BE2C (cell line): ENCODE measurements around the gene ING2.

Source experiments
- DNase-seq: peaks from one replicate; pipeline ENCODE4 v3.0.0-alpha.2; 2020
- H3K27me3 ChIP-seq: fragments of 250-450 bp; sonication (Bioruptor Pico); 2 replicates; pipeline ENCODE4 v1.5.1; 2020; ENCODE audit warnings: mild to moderate bottlenecking
- H3K36me3 ChIP-seq: fragments of 250-450 bp; sonication (Bioruptor Pico); 2 replicates; pipeline ENCODE4 v1.5.1; 2020; ENCODE audit warnings: mild to moderate bottlenecking
- H3K4me1 ChIP-seq: fragments of 250-450 bp; sonication (Bioruptor Pico); 2 replicates; pipeline ENCODE4 v1.5.1; 2020
- H3K4me3 ChIP-seq: 2 replicates; pipeline ENCODE4 v1.5.1; 2011; ENCODE audit warnings: low read depth, low read length
- H3K9me3 ChIP-seq: fragments of 250-450 bp; sonication (Bioruptor Pico); 2 replicates; pipeline ENCODE4 v1.5.1; 2020
- CTCF ChIP-seq: IDR thresholded peaks from 2 replicates; pipeline ENCODE4 v1.5.1; 2012; ENCODE audit warnings: mild to moderate bottlenecking, low read depth, low read length

ING2 gene

GRCh38 chr4:183517194-183517593 lies 12.3 kb downstream of the ING2 start:
- Histone ChIP-seq H3K27me3 (no peaks in the 10 kb centered on the region), H3K36me3 (no peaks in the 10 kb centered on the region), H3K4me3 (no peak overlapping the region), H3K4me1 (no peaks in the 10 kb centered on the region), H3K9me3 (no peaks in the 10 kb centered on the region)
- no peak for TF ChIP-seq CTCF
- DNase-seq: no peak

GRCh38 chr4:183517781-183518180 lies 12.9 kb downstream of the ING2 start:
- Histone ChIP-seq H3K4me1 (no peaks in the 10 kb centered on the region), H3K36me3 (no peaks in the 10 kb centered on the region), H3K9me3 (no peaks in the 10 kb centered on the region), H3K27me3 (no peaks in the 10 kb centered on the region), H3K4me3 (no peak overlapping the region)
- TF ChIP-seq CTCF: no peak
- DNase-seq: no peak

- no peaks in the 10 kb centered on the region for H3K9me3 ChIP-seq
- H3K36me3 ChIP-seq: no peaks in the 10 kb centered on the region
- H3K4me1 ChIP-seq: no peaks in the 10 kb centered on the region
- no peak for TF ChIP-seq CTCF
- no peak for DNase-seq
- H3K4me3 ChIP-seq: no peak overlapping the region
- no peaks in the 10 kb centered on the region for H3K27me3 ChIP-seq
Measured at GRCh38 chr4:183522821-183523220, 18.0 kb downstream of the ING2 start.

- no peaks in the 10 kb centered on the region for H3K27me3 ChIP-seq
- H3K9me3 ChIP-seq: no peaks in the 10 kb centered on the region
- no peak for DNase-seq
- H3K36me3 ChIP-seq: no peaks in the 10 kb centered on the region
- H3K4me1 ChIP-seq: no peaks in the 10 kb centered on the region
- TF ChIP-seq CTCF: no peak
- no peak overlapping the region for H3K4me3 ChIP-seq
Measured at GRCh38 chr4:183527326-183527725, 22.5 kb downstream of the ING2 start.

GRCh38 chr4:183532821-183533220 lies 28.0 kb downstream of the ING2 start:
- no peak for TF ChIP-seq CTCF
- DNase-seq: no peak

GRCh38 chr4:183533698-183534097 lies 28.8 kb downstream of the ING2 start:
- no peaks in the 10 kb centered on the region for H3K9me3 ChIP-seq
- 0 out of 2 replicates have a peak, but pooled peaks cover 4% of the 10 kb centered on the region for H3K27me3 ChIP-seq
- H3K4me1 ChIP-seq: no peaks in the 10 kb centered on the region
- no peak for DNase-seq
- no peak for TF ChIP-seq CTCF
- no peak overlapping the region for H3K4me3 ChIP-seq
- no peaks in the 10 kb centered on the region for H3K36me3 ChIP-seq

More at GRCh38 chr4:183532821-183533220, 28.0 kb downstream of the ING2 start:
- no peaks in the 10 kb centered on the region for H3K9me3 ChIP-seq
- H3K36me3 ChIP-seq: no peaks in the 10 kb centered on the region
- 0 out of 2 replicates have a peak, but pooled peaks cover 4% of the 10 kb centered on the region for H3K27me3 ChIP-seq
- no peak overlapping the region for H3K4me3 ChIP-seq
- no peaks in the 10 kb centered on the region for H3K4me1 ChIP-seq
